H9 (cell line): ENCODE results near the gene GPR150. TPM values are rescaled to one million over a fixed set of nuclear protein-coding genes. Genes with fewer than 3 reads are reported as not detected.

Source experiments
- DNase-seq: peaks from one replicate; pipeline ENCODE4 v3.0.0-alpha.2; 2017
- H2AFZ ChIP-seq: one replicate; pipeline ENCODE4 v1.6.1; 2013; ENCODE audit warnings: mild to moderate bottlenecking, low read length, control low read depth, moderate library complexity
- H2AK5ac ChIP-seq: 2 replicates; pipeline ENCODE4 v1.6.1; 2013; ENCODE audit warnings: low read length, control low read depth, mixed read lengths; ENCODE audit not compliant: insufficient read length
- H2BK120ac ChIP-seq: one replicate; pipeline ENCODE4 v1.6.1; 2013; ENCODE audit warnings: low read depth, mild to moderate bottlenecking, low read length, control low read depth, inconsistent platforms; ENCODE audit not compliant: poor library complexity, severe bottlenecking
- H2BK12ac ChIP-seq: 2 replicates; pipeline ENCODE4 v1.6.1; 2013; ENCODE audit warnings: low read length, control low read depth, mixed read lengths, low read depth; ENCODE audit not compliant: insufficient read length
- H2BK15ac ChIP-seq: 2 replicates; pipeline ENCODE4 v1.6.1; 2013; ENCODE audit warnings: low read depth, low read length, control low read depth
- H2BK20ac ChIP-seq: one replicate; pipeline ENCODE4 v1.6.1; 2013; ENCODE audit warnings: low read depth, mild to moderate bottlenecking, low read length, control low read depth, inconsistent platforms; ENCODE audit not compliant: poor library complexity, severe bottlenecking
- H2BK5ac ChIP-seq: 2 replicates; pipeline ENCODE4 v1.6.1; 2013; ENCODE audit warnings: low read length, control low read depth, mixed read lengths; ENCODE audit not compliant: insufficient read length
- H3K14ac ChIP-seq: 2 replicates; pipeline ENCODE4 v1.6.1; 2013; ENCODE audit warnings: low read length, control low read depth; ENCODE audit not compliant: insufficient read depth
- H3K18ac ChIP-seq: 2 replicates; pipeline ENCODE4 v1.6.1; 2013; ENCODE audit warnings: low read depth, mild to moderate bottlenecking, mixed read lengths, low read length, control low read depth; ENCODE audit not compliant: insufficient read length
- H3K23ac ChIP-seq: 2 replicates; pipeline ENCODE4 v1.6.1; 2013; ENCODE audit warnings: low read length, control low read depth, mixed read lengths, low read depth; ENCODE audit not compliant: insufficient read length
- H3K23me2 ChIP-seq: 2 replicates; pipeline ENCODE4 v1.6.1; 2013; ENCODE audit warnings: low read depth, mild to moderate bottlenecking, mixed read lengths, low read length, control low read depth; ENCODE audit not compliant: insufficient read length, poor library complexity, severe bottlenecking
- H3K27ac ChIP-seq: 2 replicates; pipeline ENCODE4 v1.5.1; 2013; ENCODE audit warnings: low read length, control low read depth, mixed read lengths, low read depth; ENCODE audit not compliant: insufficient read length
- H3K27me3 ChIP-seq: 2 replicates; pipeline ENCODE4 v1.6.1; 2013; ENCODE audit warnings: low read length, control low read depth, inconsistent platforms; ENCODE audit not compliant: insufficient read depth
- H3K4ac ChIP-seq: 2 replicates; pipeline ENCODE4 v1.6.1; 2013; ENCODE audit warnings: low read depth, mild to moderate bottlenecking, control low read depth, inconsistent platforms, low read length, moderate library complexity
- H3K4me1 ChIP-seq: 2 replicates; pipeline ENCODE4 v1.6.1; 2013; ENCODE audit warnings: low read length, control low read depth, inconsistent platforms; ENCODE audit not compliant: insufficient read depth
- H3K4me2 ChIP-seq: 2 replicates; pipeline ENCODE4 v1.6.1; 2013; ENCODE audit warnings: low read length, control low read depth, mixed read lengths; ENCODE audit not compliant: insufficient read length, insufficient read depth
- H3K56ac ChIP-seq: 2 replicates; pipeline ENCODE4 v1.6.1; 2013; ENCODE audit warnings: low read depth, mild to moderate bottlenecking, mixed read lengths, low read length, control low read depth; ENCODE audit not compliant: insufficient read length
- H3K79me1 ChIP-seq: 2 replicates; pipeline ENCODE4 v1.6.1; 2013; ENCODE audit warnings: low read depth, mild to moderate bottlenecking, moderate library complexity, low read length, control low read depth, inconsistent platforms; ENCODE audit not compliant: insufficient read depth, poor library complexity, severe bottlenecking
- H3K79me2 ChIP-seq: 2 replicates; pipeline ENCODE4 v1.6.1; 2013; ENCODE audit warnings: low read length, control low read depth, inconsistent platforms; ENCODE audit not compliant: insufficient read depth
- H3K9ac ChIP-seq: 2 replicates; pipeline ENCODE4 v1.6.1; 2013; ENCODE audit warnings: low read length, control low read depth, mixed read lengths; ENCODE audit not compliant: insufficient read length; ENCODE audit errors: extremely low read depth
- H3K9me3 ChIP-seq: one replicate; pipeline ENCODE4 v1.6.1; 2013; ENCODE audit warnings: low read depth, low read length, inconsistent platforms; ENCODE audit not compliant: control insufficient read depth
- H3T11ph ChIP-seq: one replicate; pipeline ENCODE4 v1.6.1; 2013; ENCODE audit warnings: mild to moderate bottlenecking, low read length, control low read depth, inconsistent platforms
- H4K20me1 ChIP-seq: one replicate; pipeline ENCODE4 v1.6.1; 2013; ENCODE audit not compliant: control insufficient read depth, insufficient read length, insufficient read depth
- H4K5ac ChIP-seq: 2 replicates; pipeline ENCODE4 v1.6.1; 2013; ENCODE audit warnings: low read depth, mild to moderate bottlenecking, mixed read lengths, low read length, control low read depth; ENCODE audit not compliant: insufficient read length
- H4K8ac ChIP-seq: replicated peaks from 2 replicates; pipeline ENCODE4 v1.6.1; 2013; ENCODE audit warnings: low read length, control low read depth, mixed read lengths, low read depth; ENCODE audit not compliant: insufficient read length
- H4K91ac ChIP-seq: 2 replicates; pipeline ENCODE4 v1.6.1; 2013; ENCODE audit warnings: low read depth, mild to moderate bottlenecking, moderate library complexity, mixed read lengths, low read length, control low read depth; ENCODE audit not compliant: insufficient read length
- H3K27ac Mint-ChIP-seq, 3 experiments: 2 replicates in 2 of 3; 3 replicates in 1 of 3; pipeline ENCODE4 v1.8.0; 2020 to 2021; ENCODE audit warnings: mixed read lengths in 3 of 3, mild to moderate bottlenecking in 1 of 3, moderate library complexity in 1 of 3
- H3K27me3 Mint-ChIP-seq: 2 replicates; pipeline ENCODE4 v1.8.0; 2021; ENCODE audit warnings: low read depth, mild to moderate bottlenecking, moderate library complexity, mixed read lengths
- H3K36me3 Mint-ChIP-seq, 3 experiments: 2 replicates in 2 of 3; 3 replicates in 1 of 3; pipeline ENCODE4 v1.8.0; 2020 to 2021; ENCODE audit warnings: low read depth in 3 of 3, mixed read lengths in 3 of 3; ENCODE audit not compliant: insufficient read depth in 1 of 3
- H3K4me1 Mint-ChIP-seq, 2 experiments: 2 replicates each; pipeline ENCODE4 v1.8.0; 2020; ENCODE audit warnings: mixed read lengths in 2 of 2
- H3K4me3 Mint-ChIP-seq, 2 experiments: 2 replicates in 1 of 2; 3 replicates in 1 of 2; pipeline ENCODE4 v1.8.0; 2020 to 2021; ENCODE audit warnings: mild to moderate bottlenecking in 2 of 2, mixed read lengths in 2 of 2, moderate library complexity in 1 of 2
- H3K9me3 Mint-ChIP-seq, 2 experiments: 2 replicates in 1 of 2; 3 replicates in 1 of 2; pipeline ENCODE4 v1.8.0; 2020; ENCODE audit warnings: mild to moderate bottlenecking in 2 of 2, mixed read lengths in 2 of 2, moderate library complexity in 1 of 2
- CTCF ChIP-seq: fragments of 200-600 bp; sonication (generic); conservative IDR thresholded peaks from 3 replicates; pipeline ENCODE4 v1.8.0; 2021; ENCODE audit warnings: antibody characterized with exemption, mild to moderate bottlenecking
- WGBS: extraction: QIAGEN DNeasy Blood & Tissue Kit; methylation state at CpG from one replicate; pipeline ENCODE4 v1.1.7; 2013; ENCODE audit warnings: missing lambda C conversion rate, low lambda C conversion rate, mixed read lengths; ENCODE audit not compliant: insufficient read length; ENCODE audit errors: extremely low coverage; 5-methylcytosine and 5-hydroxymethylcytosine counted together
- total RNA-seq: library from RNA; stranded (reverse); gene quantifications from 2 replicates; pipeline ENCODE4 v1.2.1, GENCODE V29; 2021

Gene GPR150
- total RNA-seq, 1 experiment from 2014 or later = not detected

GRCh38 chr5:95595289-95595931 is 24.5 kb upstream of the GPR150 start:
- Mint-ChIP-seq H3K27ac (no peak overlapping the region), H3K36me3 (no peaks in the 10 kb centered on the region; a peak in 3 of 7 replicates), H3K4me3 (no peak overlapping the region), H3K27me3 (no peaks in the 10 kb centered on the region), H3K4me1 (no peaks in the 10 kb centered on the region), H3K9me3 (no peaks in the 10 kb centered on the region)
- Histone ChIP-seq H3K9me3 (no peaks in the 10 kb centered on the region), H2AFZ (no peak overlapping the region), H4K8ac (no peak overlapping the region), H4K20me1 (no peaks in the 10 kb centered on the region), H3K27me3 (no peaks in the 10 kb centered on the region), H4K91ac (no peak overlapping the region), H3T11ph (no peak overlapping the region), H2BK5ac (no peak overlapping the region), H3K27ac (no peak overlapping the region), H3K23ac (no peak overlapping the region), H3K23me2 (no peaks in the 10 kb centered on the region), H3K14ac (no peak overlapping the region), H3K18ac (no peak overlapping the region), H2BK15ac (no peak overlapping the region), H4K5ac (no peak overlapping the region), H2BK20ac (no peak overlapping the region), H3K56ac (no peak overlapping the region), H3K79me2 (no peaks in the 10 kb centered on the region), H2BK120ac (no peak overlapping the region), H3K79me1 (no peaks in the 10 kb centered on the region), H3K9ac (no peak overlapping the region), H3K4me1 (no peaks in the 10 kb centered on the region), H3K4me2 (no peak overlapping the region), H2AK5ac (no peak overlapping the region), H2BK12ac (no peak overlapping the region), H3K4ac (no peak overlapping the region)
- no peak for DNase-seq
- WGBS = no CpG with 5 or more reads among the region's 3 CpGs
- no peak for TF ChIP-seq CTCF
